ENCODE data around the gene DHRS3.
A peak's percentile ranks its signal among the peaks of the same experiment; 100 is the strongest.
"Not testable (repeated sequence)": the region's sequence is repeated elsewhere in the genome, so short reads cannot be mapped to it uniquely, and the experiment has no call there.

Gene DHRS3

GRCh38 chr1:12617901-12618660 is at the start of gene DHRS3:
Gene DHRS3, minus strand, starts transcription at chr1:12618210. Its CDS starts 862 bp downstream, at chr1:12617348.
- peak in 1 of 2 donors; percentile 51 for DNase-seq (ENCODE audit: low read depth in 2 of 2)

- no peak for DNase-seq (ENCODE audit: low read depth in 2 of 2)
Measured at GRCh38 chr1:12666141-12666735, 48.2 kb upstream of the DHRS3 start.

- no peak for DNase-seq (ENCODE audit: low read depth in 2 of 2)
Measured at GRCh38 chr1:12665511-12665910, 47.5 kb upstream of the DHRS3 start.

GRCh38 chr1:12662556-12662955 is 44.5 kb upstream of the DHRS3 start:
- no peak for DNase-seq (ENCODE audit: low read depth in 2 of 2)

GRCh38 chr1:12661606-12662219 is 43.7 kb upstream of the DHRS3 start:
- DNase-seq (ENCODE audit: low read depth in 2 of 2), result no peak

GRCh38 chr1:12658531-12659453 is 40.8 kb upstream of the DHRS3 start:
- peak; percentile 14 to 48 for DNase-seq (ENCODE audit: low read depth in 2 of 2)

- DNase-seq (ENCODE audit: low read depth in 2 of 2), result not testable (repeated sequence)
Measured at GRCh38 chr1:12657885-12658512, 40.0 kb upstream of the DHRS3 start.

- DNase-seq (ENCODE audit: low read depth in 2 of 2), result no peak
Measured at GRCh38 chr1:12657060-12657884, 39.3 kb upstream of the DHRS3 start.

GRCh38 chr1:12656575-12656974 is 38.6 kb upstream of the DHRS3 start:
- no peak for DNase-seq (ENCODE audit: low read depth in 2 of 2)

- no peak for DNase-seq (ENCODE audit: low read depth in 2 of 2)
Measured at GRCh38 chr1:12654657-12655056, 36.6 kb upstream of the DHRS3 start.

- no peak for DNase-seq (ENCODE audit: low read depth in 2 of 2)
Measured at GRCh38 chr1:12654004-12654567, 36.1 kb upstream of the DHRS3 start.

GRCh38 chr1:12649971-12650421 is 32.0 kb upstream of the DHRS3 start:
- DNase-seq (ENCODE audit: low read depth in 2 of 2), result no peak

- DNase-seq (ENCODE audit: low read depth in 2 of 2), result no peak
Measured at GRCh38 chr1:12648741-12649140, 30.7 kb upstream of the DHRS3 start.

GRCh38 chr1:12645401-12645800 is 27.4 kb upstream of the DHRS3 start:
- DNase-seq (ENCODE audit: low read depth in 2 of 2), result not testable (repeated sequence)

- DNase-seq (ENCODE audit: low read depth in 2 of 2), result no peak
Measured at GRCh38 chr1:12644829-12645228, 26.8 kb upstream of the DHRS3 start.

- DNase-seq (ENCODE audit: low read depth in 2 of 2), result no peak
Measured at GRCh38 chr1:12644237-12644636, 26.2 kb upstream of the DHRS3 start.

- no peak for DNase-seq (ENCODE audit: low read depth in 2 of 2)
Measured at GRCh38 chr1:12643785-12644184, 25.8 kb upstream of the DHRS3 start, which contains the start of gene AADACL4. Gene AADACL4, plus strand, starts transcription at chr1:12644085. Its CDS starts 462 bp downstream, at chr1:12644547.

GRCh38 chr1:12643079-12643478 is 25.1 kb upstream of the DHRS3 start:
- no peak for DNase-seq (ENCODE audit: low read depth in 2 of 2)

- no peak for DNase-seq (ENCODE audit: low read depth in 2 of 2)
Measured at GRCh38 chr1:12640958-12641272, 22.9 kb upstream of the DHRS3 start.

Measured in stimulated activated CD8-positive, alpha-beta memory T cell treated with anti-CD3 and anti-CD28 coated beads, Interleukin-15, amount 100 ng/mL, for 4 hours (primary cell).